ENCODE results near the gene SH3RF1. TPM values are rescaled to one million over a fixed set of nuclear protein-coding genes. Genes with fewer than 3 reads are reported as not detected.
A peak's percentile ranks its signal among the peaks of the same experiment; 100 is the strongest.

The SH3RF1 gene
- total and polyA plus RNA-seq, 2 of the 13 experiments (the other 11 are each of a cell fraction or from before 2014, with no cell fraction given) = 3.1 to 3.2 TPM

- TF ChIP-seq NONO (IDR thresholded peaks at IDR 0.05) = no peak
- TF ChIP-seq NONO (CRISPR knock-in tag; conservative IDR thresholded peaks at IDR 0.05) = peak; percentile 59
- TF ChIP-seq MED1 (CRISPR knock-in tag; IDR thresholded peaks at IDR 0.05) = peak; percentile 79
- TF ChIP-seq HOXA9 (CRISPR knock-in tag; IDR thresholded peaks at IDR 0.05; ENCODE audit: borderline replicate concordance) = no peak
- peak; percentile 86; the same call in 1 of the 2 replicates for TF ChIP-seq NCOR1 (IDR thresholded peaks at IDR 0.05; ENCODE audit: borderline replicate concordance, low read length)
- peak; percentile 85 for TF ChIP-seq HNF4G (IDR thresholded peaks at IDR 0.05; ENCODE audit: borderline replicate concordance, low read depth, low read length)
- TF ChIP-seq HNF4G (CRISPR knock-in tag; IDR thresholded peaks at IDR 0.05; ENCODE audit: borderline replicate concordance, low read depth) = peak; percentile 86; the same call in 1 of the 2 replicates
- TF ChIP-seq ZNF556 (CRISPR knock-in tag; IDR thresholded peaks at IDR 0.05; ENCODE audit: borderline replicate concordance) = peak; percentile 27; the same call in 1 of the 2 replicates
- peak; percentile 44; the same call in 1 of the 2 replicates for TF ChIP-seq FOXK1 (CRISPR knock-in tag; IDR thresholded peaks at IDR 0.05; ENCODE audit: borderline replicate concordance, low read depth)
- peak; percentile 57; the same call in 1 of the 2 replicates for TF ChIP-seq NFIB (CRISPR knock-in tag; IDR thresholded peaks at IDR 0.05; ENCODE audit: borderline replicate concordance)
- peak; percentile 54; the same call in 1 of the 2 replicates for TF ChIP-seq ZBTB7B (CRISPR knock-in tag; IDR thresholded peaks at IDR 0.05)
- TF ChIP-seq ZNF292 (CRISPR knock-in tag; IDR thresholded peaks at IDR 0.05; ENCODE audit: borderline replicate concordance, low read depth) = peak; percentile 87; the same call in 1 of the 2 replicates
- 0 out of 2 replicates have a peak, but pooled peaks have one; percentile 48 for TF ChIP-seq ZBED4 (CRISPR knock-in tag; IDR thresholded peaks at IDR 0.05; ENCODE audit: borderline replicate concordance)
- TF ChIP-seq ZNF234 (CRISPR knock-in tag; conservative IDR thresholded peaks at IDR 0.05) = no peak
- peak; percentile 64 for TF ChIP-seq BHLHE40 (IDR thresholded peaks at IDR 0.05; ENCODE audit: low read length)
- peak; percentile 41; the same call in 1 of the 2 replicates for TF ChIP-seq RXRA (CRISPR knock-in tag; IDR thresholded peaks at IDR 0.05)
- TF ChIP-seq SYNCRIP (IDR thresholded peaks at IDR 0.05; ENCODE audit: insufficient read depth, low read depth, low read length) = no peak
- peak; percentile 76 for TF ChIP-seq ZNF12 (CRISPR knock-in tag; IDR thresholded peaks at IDR 0.05)
- TF ChIP-seq ERF (CRISPR knock-in tag; IDR thresholded peaks at IDR 0.05) = peak; percentile 62; the same call in 1 of the 2 replicates
- TF ChIP-seq CAMTA2 (CRISPR knock-in tag; IDR thresholded peaks at IDR 0.05; ENCODE audit: borderline replicate concordance) = no peak
- peak; percentile 38; the same call in 1 of the 2 replicates for TF ChIP-seq YEATS2 (CRISPR knock-in tag; IDR thresholded peaks at IDR 0.05; ENCODE audit: borderline replicate concordance)
- TF ChIP-seq ZNF20 (CRISPR knock-in tag; IDR thresholded peaks at IDR 0.05) = no peak
- TF ChIP-seq TFAP4 (IDR thresholded peaks at IDR 0.05; ENCODE audit: borderline replicate concordance, low read depth) = peak; percentile 49; the same call in 1 of the 2 replicates
- no peak for TF ChIP-seq CSRNP1 (CRISPR knock-in tag; IDR thresholded peaks at IDR 0.05)
Measured at GRCh38 chr4:169314906-169315305, 44.1 kb upstream of the SH3RF1 start (continued).

All from HepG2 (cell line).